ENCODE results near the gene C20orf96.
"Not testable (repeated sequence)": the region's sequence is repeated elsewhere in the genome, so short reads cannot be mapped to it uniquely, and the experiment has no call there.

Gene C20orf96

DNA sequence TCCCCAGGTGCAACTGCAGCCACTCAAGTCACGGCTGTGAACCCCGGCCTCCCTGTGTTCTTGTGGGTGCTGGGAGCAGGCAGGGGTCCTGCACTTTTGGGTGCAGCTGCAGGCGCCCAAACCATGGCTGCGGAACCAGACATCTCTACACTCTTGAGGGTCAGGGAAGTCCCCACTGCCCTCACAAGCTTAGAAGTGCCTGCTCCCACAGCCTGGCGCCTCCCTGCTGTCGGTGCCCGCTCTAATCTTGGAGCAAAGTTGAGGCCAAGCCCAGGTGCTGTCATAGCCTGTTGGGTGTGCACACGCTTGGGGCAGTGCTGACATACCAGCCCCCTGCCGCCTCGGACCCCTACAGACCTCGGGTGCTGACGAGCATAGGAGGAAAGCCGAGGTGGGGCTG lies 26.8 kb downstream of the C20orf96 start:
- no peak overlapping the region for H2AFZ ChIP-seq (ENCODE audit: low read length, unreplicated experiment)
- no peaks in the 10 kb centered on the region for H3K36me3 ChIP-seq (ENCODE audit: insufficient read depth, low read length)
- no peaks in the 10 kb centered on the region for H3K79me2 ChIP-seq (ENCODE audit: control insufficient read depth, insufficient read depth, low read length, unreplicated experiment)
- H3K4me3 ChIP-seq (ENCODE audit: low read depth, low read length) = no peak overlapping the region
- H3K27ac ChIP-seq (ENCODE audit: low read depth, low read length) = no peak overlapping the region
- peaks cover 6% of the 10 kb centered on the region for H3K27me3 ChIP-seq (ENCODE audit: insufficient read depth, low read length)
- H3K4me1 ChIP-seq (ENCODE audit: control insufficient read depth, insufficient read depth, low read length, unreplicated experiment) = peaks cover 3% of the 10 kb centered on the region

DNA sequence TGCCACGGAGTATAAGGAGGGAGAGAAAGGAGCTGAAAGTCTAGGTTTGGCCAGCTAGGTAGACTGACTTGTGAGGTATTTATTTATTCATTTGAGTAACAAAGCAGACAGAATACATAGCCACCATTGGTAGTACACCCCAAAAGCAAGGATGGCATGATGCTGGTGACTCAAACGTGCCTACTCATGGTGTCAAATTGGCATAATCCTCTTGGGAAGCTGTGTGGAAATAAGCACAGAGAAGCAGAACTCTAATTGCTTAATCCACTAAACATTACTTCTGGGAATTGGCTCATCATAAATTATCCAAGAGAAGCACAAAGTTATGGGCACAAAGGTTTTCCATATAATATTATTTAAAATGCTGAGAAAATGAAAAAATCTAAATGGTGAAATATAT lies 30.6 kb downstream of the C20orf96 start:
- no peaks in the 10 kb centered on the region for H3K4me1 ChIP-seq (ENCODE audit: control insufficient read depth, insufficient read depth, low read length, unreplicated experiment)
- H2AFZ ChIP-seq (ENCODE audit: low read length, unreplicated experiment) = no peak overlapping the region
- no peak overlapping the region for H3K4me3 ChIP-seq (ENCODE audit: low read depth, low read length)
- H3K79me2 ChIP-seq (ENCODE audit: control insufficient read depth, insufficient read depth, low read length, unreplicated experiment) = no peaks in the 10 kb centered on the region
- H3K27ac ChIP-seq (ENCODE audit: low read depth, low read length) = no peak overlapping the region
- H3K27me3 ChIP-seq (ENCODE audit: insufficient read depth, low read length) = peaks cover 35% of the 10 kb centered on the region
- H3K36me3 ChIP-seq (ENCODE audit: insufficient read depth, low read length) = no peaks in the 10 kb centered on the region

- Histone ChIP-seq H2AFZ (ENCODE audit: low read length, unreplicated experiment) (no peak overlapping the region), H3K27me3 (ENCODE audit: insufficient read depth, low read length) (peaks cover 43% of the 10 kb centered on the region), H3K4me1 (ENCODE audit: control insufficient read depth, insufficient read depth, low read length, unreplicated experiment) (no peaks in the 10 kb centered on the region), H3K27ac (ENCODE audit: low read depth, low read length) (no peak overlapping the region), H3K4me3 (ENCODE audit: low read depth, low read length) (no peak overlapping the region), H3K79me2 (ENCODE audit: control insufficient read depth, insufficient read depth, low read length, unreplicated experiment) (no peaks in the 10 kb centered on the region), H3K36me3 (ENCODE audit: insufficient read depth, low read length) (no peaks in the 10 kb centered on the region)
These were observed 31.6 kb downstream of the C20orf96 start for GRCh38 chr20:258963-259362.

- Histone ChIP-seq H3K4me3 (ENCODE audit: low read depth, low read length) (no peak overlapping the region), H3K27ac (ENCODE audit: low read depth, low read length) (no peak overlapping the region), H3K79me2 (ENCODE audit: control insufficient read depth, insufficient read depth, low read length, unreplicated experiment) (no peaks in the 10 kb centered on the region), H3K36me3 (ENCODE audit: insufficient read depth, low read length) (no peaks in the 10 kb centered on the region), H3K27me3 (ENCODE audit: insufficient read depth, low read length) (peaks cover 43% of the 10 kb centered on the region), H3K4me1 (ENCODE audit: control insufficient read depth, insufficient read depth, low read length, unreplicated experiment) (no peaks in the 10 kb centered on the region), H2AFZ (ENCODE audit: low read length, unreplicated experiment) (no peak overlapping the region)
These were observed 32.2 kb downstream of the C20orf96 start for GRCh38 chr20:258269-258858.

- H2AFZ ChIP-seq (ENCODE audit: low read length, unreplicated experiment) = no peak within 1 kb of the TSS
- peaks cover 51% of the 10 kb centered on the region for H3K27me3 ChIP-seq (ENCODE audit: insufficient read depth, low read length)
- H3K4me3 ChIP-seq (ENCODE audit: low read depth, low read length) = no peak within 1 kb of the TSS
- H3K4me1 ChIP-seq (ENCODE audit: control insufficient read depth, insufficient read depth, low read length, unreplicated experiment) = no peaks in the 10 kb centered on the region
- H3K79me2 ChIP-seq (ENCODE audit: control insufficient read depth, insufficient read depth, low read length, unreplicated experiment) = no peaks in the 10 kb centered on the region
- no peaks in the 10 kb centered on the region for H3K36me3 ChIP-seq (ENCODE audit: insufficient read depth, low read length)
- H3K27ac ChIP-seq (ENCODE audit: low read depth, low read length) = no peak within 1 kb of the TSS
These were observed 33.1 kb downstream of the C20orf96 start, which contains the start of gene DEFB132 for GRCh38 chr20:257419-257818. TSS of gene DEFB132 (plus strand) at chr20:257724. CDS start at chr20:257779, 55 bp downstream.

- H3K4me3 ChIP-seq (ENCODE audit: low read depth, low read length); H3K79me2 ChIP-seq (ENCODE audit: control insufficient read depth, insufficient read depth, low read length, unreplicated experiment); H2AFZ ChIP-seq (ENCODE audit: low read length, unreplicated experiment); H3K4me1 ChIP-seq (ENCODE audit: control insufficient read depth, insufficient read depth, low read length, unreplicated experiment); H3K27ac ChIP-seq (ENCODE audit: low read depth, low read length); H3K36me3 ChIP-seq (ENCODE audit: insufficient read depth, low read length): not testable (repeated sequence)
- peaks cover 56% of the 10 kb centered on the region for H3K27me3 ChIP-seq (ENCODE audit: insufficient read depth, low read length)
These were observed 37.1 kb downstream of the C20orf96 start for GRCh38 chr20:253447-253846.

DNA sequence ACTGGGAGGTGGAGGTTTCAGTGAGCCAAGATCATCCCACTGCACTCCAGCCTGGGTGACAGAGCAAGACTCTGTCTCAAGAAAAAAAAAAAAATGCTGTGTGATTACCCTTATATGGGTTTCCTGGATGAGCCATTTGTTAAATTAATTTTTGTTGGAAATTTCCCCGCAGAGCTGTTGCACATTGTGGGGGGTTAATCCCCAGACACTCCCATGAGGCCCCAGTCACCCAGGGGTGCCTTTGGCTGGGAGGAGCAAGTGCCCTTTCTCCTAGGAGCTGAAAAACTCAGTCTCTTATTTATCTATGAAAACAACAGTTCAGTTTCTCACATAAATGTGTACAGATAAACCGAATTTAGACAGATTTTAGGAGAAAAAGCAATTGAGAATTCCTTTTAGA lies 37.7 kb downstream of the C20orf96 start:
- no peaks in the 10 kb centered on the region for H3K79me2 ChIP-seq (ENCODE audit: control insufficient read depth, insufficient read depth, low read length, unreplicated experiment)
- no peak overlapping the region for H3K27ac ChIP-seq (ENCODE audit: low read depth, low read length)
- no peak overlapping the region for H2AFZ ChIP-seq (ENCODE audit: low read length, unreplicated experiment)
- no peaks in the 10 kb centered on the region for H3K36me3 ChIP-seq (ENCODE audit: insufficient read depth, low read length)
- peaks cover 49% of the 10 kb centered on the region for H3K27me3 ChIP-seq (ENCODE audit: insufficient read depth, low read length)
- no peaks in the 10 kb centered on the region for H3K4me1 ChIP-seq (ENCODE audit: control insufficient read depth, insufficient read depth, low read length, unreplicated experiment)
- no peak overlapping the region for H3K4me3 ChIP-seq (ENCODE audit: low read depth, low read length)

GRCh38 chr20:251354-251753 lies 39.2 kb downstream of the C20orf96 start:
- no peaks in the 10 kb centered on the region for H3K4me1 ChIP-seq (ENCODE audit: control insufficient read depth, insufficient read depth, low read length, unreplicated experiment)
- H3K79me2 ChIP-seq (ENCODE audit: control insufficient read depth, insufficient read depth, low read length, unreplicated experiment) = no peaks in the 10 kb centered on the region

DNA sequence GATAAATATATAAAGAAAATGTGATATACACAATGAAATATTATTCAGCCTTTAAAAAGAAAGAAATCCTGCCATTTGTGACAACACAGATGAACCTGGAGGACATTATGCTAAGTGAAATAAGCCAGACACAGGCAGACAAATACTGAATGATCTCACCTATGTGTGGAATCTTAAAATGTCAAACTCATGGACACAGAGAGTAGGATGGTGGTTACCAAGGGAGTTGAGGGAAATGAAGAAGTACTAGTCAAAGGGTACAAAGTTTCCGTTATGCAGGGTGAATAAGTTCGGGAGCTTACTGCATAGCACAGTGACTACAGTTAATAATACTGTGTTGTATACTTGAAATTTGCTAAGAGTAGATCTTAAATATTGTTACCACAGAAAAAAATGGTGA lies 47.6 kb downstream of the C20orf96 start:
- no peak overlapping the region for H2AFZ ChIP-seq (ENCODE audit: low read length, unreplicated experiment)
- H3K4me3 ChIP-seq (ENCODE audit: low read depth, low read length) = no peak overlapping the region
- H3K27ac ChIP-seq (ENCODE audit: low read depth, low read length) = no peak overlapping the region
- peaks cover 68% of the 10 kb centered on the region for H3K27me3 ChIP-seq (ENCODE audit: insufficient read depth, low read length)
- H3K36me3 ChIP-seq (ENCODE audit: insufficient read depth, low read length) = no peaks in the 10 kb centered on the region
- H3K4me1 ChIP-seq (ENCODE audit: control insufficient read depth, insufficient read depth, low read length, unreplicated experiment) = no peaks in the 10 kb centered on the region
- no peaks in the 10 kb centered on the region for H3K79me2 ChIP-seq (ENCODE audit: control insufficient read depth, insufficient read depth, low read length, unreplicated experiment)

More at GRCh38 chr20:251354-251753, 39.2 kb downstream of the C20orf96 start:
- Histone ChIP-seq H3K4me3 (ENCODE audit: low read depth, low read length) (no peak overlapping the region), H3K27me3 (ENCODE audit: insufficient read depth, low read length) (peaks cover 38% of the 10 kb centered on the region), H3K36me3 (ENCODE audit: insufficient read depth, low read length) (no peaks in the 10 kb centered on the region), H2AFZ (ENCODE audit: low read length, unreplicated experiment) (no peak overlapping the region), H3K27ac (ENCODE audit: low read depth, low read length) (no peak overlapping the region)

DNA sequence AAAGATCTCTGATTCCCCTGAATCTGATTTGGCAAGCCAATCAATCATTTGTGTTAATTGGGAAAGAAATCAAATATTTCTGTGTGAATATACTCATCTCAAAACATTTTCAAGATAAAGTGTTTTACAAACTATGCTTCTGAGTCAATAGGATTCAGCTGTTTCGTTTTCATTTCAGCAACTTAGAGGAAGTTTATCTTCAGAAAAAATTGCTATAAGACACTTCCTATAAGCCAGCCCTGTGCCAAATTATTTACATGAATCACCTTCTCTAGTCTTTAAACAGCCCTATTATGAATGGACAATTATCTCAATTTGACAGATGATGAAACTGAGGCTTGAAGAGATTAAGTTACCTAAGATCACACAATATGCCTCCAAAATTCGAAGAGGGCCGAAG lies 52.6 kb downstream of the C20orf96 start:
- Histone ChIP-seq H2AFZ (ENCODE audit: low read length, unreplicated experiment) (no peak overlapping the region), H3K79me2 (ENCODE audit: control insufficient read depth, insufficient read depth, low read length, unreplicated experiment) (no peaks in the 10 kb centered on the region), H3K4me3 (ENCODE audit: low read depth, low read length) (no peak overlapping the region), H3K36me3 (ENCODE audit: insufficient read depth, low read length) (no peaks in the 10 kb centered on the region), H3K4me1 (ENCODE audit: control insufficient read depth, insufficient read depth, low read length, unreplicated experiment) (no peaks in the 10 kb centered on the region), H3K27me3 (ENCODE audit: insufficient read depth, low read length) (peaks cover 39% of the 10 kb centered on the region), H3K27ac (ENCODE audit: low read depth, low read length) (no peak overlapping the region)

DNA sequence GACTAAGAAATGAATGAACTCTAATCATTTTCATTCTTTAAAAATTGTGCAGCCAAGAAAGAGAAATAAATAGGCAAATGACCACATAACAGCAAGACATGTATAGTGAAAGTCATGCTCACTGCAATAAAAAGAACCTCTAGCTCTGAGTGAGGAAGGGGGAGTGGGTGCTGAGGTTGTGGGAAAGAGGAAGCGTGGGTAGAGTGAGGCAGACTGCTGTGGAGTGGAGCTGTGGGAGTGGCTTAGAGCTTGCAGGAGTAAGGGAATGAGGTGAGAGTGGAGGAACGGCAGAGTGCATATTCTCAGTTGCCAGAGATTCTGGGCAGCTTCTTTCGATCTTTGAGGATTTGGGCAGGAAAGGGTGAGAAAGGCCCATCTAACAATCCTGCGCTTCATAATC lies 53.1 kb downstream of the C20orf96 start:
- Histone ChIP-seq H3K4me3 (ENCODE audit: low read depth, low read length) (no peak overlapping the region), H3K4me1 (ENCODE audit: control insufficient read depth, insufficient read depth, low read length, unreplicated experiment) (no peaks in the 10 kb centered on the region), H2AFZ (ENCODE audit: low read length, unreplicated experiment) (no peak overlapping the region), H3K27ac (ENCODE audit: low read depth, low read length) (no peak overlapping the region), H3K79me2 (ENCODE audit: control insufficient read depth, insufficient read depth, low read length, unreplicated experiment) (no peaks in the 10 kb centered on the region), H3K27me3 (ENCODE audit: insufficient read depth, low read length) (peaks cover 36% of the 10 kb centered on the region), H3K36me3 (ENCODE audit: insufficient read depth, low read length) (no peaks in the 10 kb centered on the region)

All from ACC112 (cell line).